ENCODE data around the gene ZC3H7B. TPM values are rescaled to one million over a fixed set of nuclear protein-coding genes. Genes with fewer than 3 reads are reported as not detected.

Gene ZC3H7B, protein sequence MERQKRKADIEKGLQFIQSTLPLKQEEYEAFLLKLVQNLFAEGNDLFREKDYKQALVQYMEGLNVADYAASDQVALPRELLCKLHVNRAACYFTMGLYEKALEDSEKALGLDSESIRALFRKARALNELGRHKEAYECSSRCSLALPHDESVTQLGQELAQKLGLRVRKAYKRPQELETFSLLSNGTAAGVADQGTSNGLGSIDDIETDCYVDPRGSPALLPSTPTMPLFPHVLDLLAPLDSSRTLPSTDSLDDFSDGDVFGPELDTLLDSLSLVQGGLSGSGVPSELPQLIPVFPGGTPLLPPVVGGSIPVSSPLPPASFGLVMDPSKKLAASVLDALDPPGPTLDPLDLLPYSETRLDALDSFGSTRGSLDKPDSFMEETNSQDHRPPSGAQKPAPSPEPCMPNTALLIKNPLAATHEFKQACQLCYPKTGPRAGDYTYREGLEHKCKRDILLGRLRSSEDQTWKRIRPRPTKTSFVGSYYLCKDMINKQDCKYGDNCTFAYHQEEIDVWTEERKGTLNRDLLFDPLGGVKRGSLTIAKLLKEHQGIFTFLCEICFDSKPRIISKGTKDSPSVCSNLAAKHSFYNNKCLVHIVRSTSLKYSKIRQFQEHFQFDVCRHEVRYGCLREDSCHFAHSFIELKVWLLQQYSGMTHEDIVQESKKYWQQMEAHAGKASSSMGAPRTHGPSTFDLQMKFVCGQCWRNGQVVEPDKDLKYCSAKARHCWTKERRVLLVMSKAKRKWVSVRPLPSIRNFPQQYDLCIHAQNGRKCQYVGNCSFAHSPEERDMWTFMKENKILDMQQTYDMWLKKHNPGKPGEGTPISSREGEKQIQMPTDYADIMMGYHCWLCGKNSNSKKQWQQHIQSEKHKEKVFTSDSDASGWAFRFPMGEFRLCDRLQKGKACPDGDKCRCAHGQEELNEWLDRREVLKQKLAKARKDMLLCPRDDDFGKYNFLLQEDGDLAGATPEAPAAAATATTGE
- 54.7 to 73.3 TPM (median 55.8 TPM) in 3 replicates for total RNA-seq
- long read RNA-seq, partial matches to known transcripts, result 13 of 14 reads
- long read RNA-seq, other reads (novel, unspliced or antisense), result 1 of 14 reads

DNA sequence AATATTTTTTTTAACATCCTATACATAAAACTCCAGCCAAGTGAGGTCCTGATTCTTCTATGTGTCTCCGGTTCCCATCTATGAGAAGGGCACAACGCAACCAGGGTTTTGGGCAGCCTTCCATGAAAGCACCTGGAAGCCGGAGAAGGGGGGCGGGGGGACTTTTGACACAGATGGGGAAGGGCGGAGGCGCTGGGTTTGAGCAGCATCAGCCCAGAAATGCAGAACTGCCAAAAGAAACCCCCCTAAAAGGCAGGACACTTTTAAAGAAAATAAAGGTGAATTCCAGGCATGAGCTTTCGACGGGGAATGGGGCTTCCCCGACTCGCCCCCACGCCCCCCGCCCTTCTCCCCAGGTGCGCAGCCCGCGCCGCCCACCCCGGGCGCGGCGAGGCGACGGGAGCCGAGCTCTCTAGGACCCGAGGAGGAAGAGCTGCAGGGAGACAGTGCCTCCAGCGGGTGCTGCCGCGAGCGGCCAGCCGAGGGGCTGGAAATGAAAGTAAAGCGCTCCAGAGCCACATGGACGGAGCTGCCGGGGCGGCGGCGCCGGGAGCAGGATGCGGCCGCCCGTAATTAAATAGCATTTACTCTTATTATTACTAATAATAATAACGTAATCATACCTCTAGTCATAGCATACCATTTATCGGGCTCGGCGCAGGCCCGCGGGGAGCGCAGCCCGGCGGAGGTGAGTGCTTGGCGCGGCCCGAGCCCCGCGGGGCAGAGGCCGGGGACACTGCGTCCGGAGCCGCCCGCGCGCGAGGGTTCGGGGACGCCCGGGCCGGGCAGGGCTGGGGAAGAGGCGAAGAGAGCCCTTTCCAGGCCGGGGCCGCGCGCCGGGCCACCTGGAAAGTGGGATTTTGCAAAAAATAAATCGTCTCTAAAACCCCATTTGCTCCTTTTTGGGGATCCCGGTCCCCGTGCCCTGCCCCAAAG, at the start of gene ZC3H7B:
ZC3H7B (plus strand) TSS at position 441 of the 936 bp plus-strand sequence. CDS start 19,136 bp downstream, outside the sequence.
- Mint-ChIP-seq H3K9me3 (ENCODE audit: low read depth) (no peaks in the 10 kb centered on the region), H3K4me1 (ENCODE audit: low read depth) (peaks cover 29% of the 10 kb centered on the region), H3K4me3 (ENCODE audit: unreplicated experiment) (peak within 1 kb of the TSS; percentile 77), H3K27ac (ENCODE audit: unreplicated experiment) (peak within 1 kb of the TSS; percentile 80), H3K36me3 (ENCODE audit: low read depth) (no peaks in the 10 kb centered on the region), H3K27me3 (ENCODE audit: low read depth) (no peaks in the 10 kb centered on the region)
- no peak for DNase-seq (ENCODE audit: low spot score)
- peak; percentile 77 for TF ChIP-seq CTCF (IDR thresholded peaks at IDR 0.05)

DNA sequence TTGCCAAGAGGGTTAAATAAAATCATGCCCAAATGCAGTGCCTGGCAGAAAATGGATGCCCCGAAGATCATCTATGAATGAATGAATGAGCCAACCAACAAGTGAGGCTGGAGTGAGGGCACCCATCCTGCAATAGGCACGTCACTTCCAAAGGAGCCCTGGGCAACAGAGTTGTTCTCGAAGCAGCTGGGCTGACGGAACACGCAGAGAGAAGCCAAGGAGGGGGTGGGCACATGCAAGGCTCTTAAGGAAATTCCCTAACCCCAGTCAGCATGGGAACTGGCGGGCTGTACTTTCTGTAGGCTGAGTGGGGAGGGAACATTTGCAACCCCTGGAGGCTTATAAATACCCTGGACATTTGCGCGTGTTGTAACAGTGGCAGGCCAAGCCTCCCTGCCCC, 49.0 kb upstream of the ZC3H7B start:
- Mint-ChIP-seq H3K36me3 (ENCODE audit: low read depth) (peaks cover 29% of the 10 kb centered on the region), H3K4me3 (ENCODE audit: unreplicated experiment) (no peak overlapping the region)

DNA sequence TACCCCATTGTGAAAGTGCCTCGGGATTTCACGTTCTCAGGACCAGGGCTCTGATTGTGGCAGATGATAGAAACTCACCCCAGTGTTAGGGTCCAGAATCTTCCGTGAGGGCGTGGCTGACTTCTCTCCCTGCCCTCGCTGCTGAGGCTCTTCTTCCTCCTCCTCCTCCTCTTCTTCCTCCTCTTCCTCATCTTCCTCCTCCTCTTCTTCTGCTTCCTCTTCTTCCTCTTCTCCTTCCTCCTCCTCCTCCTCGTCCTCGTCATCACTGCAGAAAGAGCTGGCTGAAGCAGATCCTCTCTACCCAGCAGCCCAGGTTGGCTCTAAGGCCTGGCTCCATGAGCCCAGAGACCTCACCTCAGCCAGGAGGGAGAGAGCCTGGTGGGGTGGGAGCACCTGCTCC, 47.1 kb upstream of the ZC3H7B start:
- Mint-ChIP-seq H3K36me3 (ENCODE audit: low read depth) (peaks cover 24% of the 10 kb centered on the region), H3K27ac (ENCODE audit: unreplicated experiment) (no peak overlapping the region), H3K27me3 (ENCODE audit: low read depth) (no peaks in the 10 kb centered on the region), H3K4me1 (ENCODE audit: low read depth) (peaks cover 15% of the 10 kb centered on the region), H3K9me3 (ENCODE audit: low read depth) (no peaks in the 10 kb centered on the region), H3K4me3 (ENCODE audit: unreplicated experiment) (no peak overlapping the region)
- no peak for DNase-seq (ENCODE audit: low spot score)
- TF ChIP-seq CTCF (IDR thresholded peaks at IDR 0.05), result no peak

More for the DNA sequence above, 49.0 kb upstream of the ZC3H7B start:
- H3K27ac Mint-ChIP-seq (ENCODE audit: unreplicated experiment), result no peak overlapping the region
- H3K27me3 Mint-ChIP-seq (ENCODE audit: low read depth), result no peaks in the 10 kb centered on the region
- TF ChIP-seq CTCF (IDR thresholded peaks at IDR 0.05), result no peak
- no peak for DNase-seq (ENCODE audit: low spot score)
- H3K4me1 Mint-ChIP-seq (ENCODE audit: low read depth), result peaks cover 14% of the 10 kb centered on the region
- no peaks in the 10 kb centered on the region for H3K9me3 Mint-ChIP-seq (ENCODE audit: low read depth)

DNA sequence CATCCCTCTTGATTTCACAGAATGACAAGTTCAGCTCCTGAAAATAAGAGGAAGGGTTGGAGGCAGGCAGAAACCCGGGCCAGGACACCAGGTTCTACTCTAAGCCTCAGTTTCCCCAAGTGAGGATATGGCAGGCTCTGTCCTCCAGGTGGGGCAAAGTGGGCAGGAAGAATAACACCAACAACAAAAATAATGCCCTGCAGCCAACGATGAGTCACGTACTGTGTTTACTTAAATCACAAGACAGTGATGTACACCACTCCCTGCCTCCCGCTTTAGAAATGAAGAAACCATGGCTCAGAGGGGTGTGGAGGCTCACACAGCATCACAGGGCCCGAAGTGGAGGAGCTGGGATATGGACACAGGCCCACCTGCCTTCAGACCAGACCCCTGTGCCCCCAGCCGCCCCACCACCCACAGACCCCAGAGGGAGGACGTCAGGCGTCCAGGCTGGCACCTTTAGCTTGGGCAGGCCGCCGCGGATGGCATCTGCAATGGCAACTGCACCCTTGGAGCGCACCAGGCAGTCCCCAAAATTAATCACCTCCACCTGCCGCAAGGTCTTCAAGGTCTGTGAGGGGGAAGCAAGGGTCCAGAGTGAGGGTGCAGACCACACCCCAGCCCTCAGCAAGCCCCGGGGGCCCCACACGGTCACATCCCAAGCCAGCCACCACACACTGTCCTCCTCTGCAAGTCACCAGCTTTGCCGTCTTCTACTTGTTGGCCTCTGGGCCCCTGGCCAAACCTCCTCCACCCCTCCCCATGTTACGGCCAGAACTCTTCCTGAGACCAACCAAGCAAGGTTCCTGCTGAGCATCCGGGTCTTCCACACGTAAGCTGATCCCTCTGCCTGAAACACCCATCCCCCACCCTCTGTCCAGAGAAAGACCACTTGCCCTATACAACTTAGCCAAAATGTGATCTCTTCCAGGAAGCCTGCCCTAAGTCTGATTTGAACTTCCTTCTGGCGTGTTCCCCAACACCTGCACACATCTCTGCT, 44.8 kb upstream of the ZC3H7B start:
- H3K4me3 Mint-ChIP-seq (ENCODE audit: unreplicated experiment), result no peak overlapping the region
- no peak for DNase-seq (ENCODE audit: low spot score)
- H3K9me3 Mint-ChIP-seq (ENCODE audit: low read depth), result no peaks in the 10 kb centered on the region
- peak overlapping the region; percentile 77 for H3K27ac Mint-ChIP-seq (ENCODE audit: unreplicated experiment)
- no peaks in the 10 kb centered on the region for H3K27me3 Mint-ChIP-seq (ENCODE audit: low read depth)
- peaks cover 17% of the 10 kb centered on the region for H3K36me3 Mint-ChIP-seq (ENCODE audit: low read depth)
- peak; percentile 46 for TF ChIP-seq CTCF (IDR thresholded peaks at IDR 0.05)
- peaks cover 15% of the 10 kb centered on the region for H3K4me1 Mint-ChIP-seq (ENCODE audit: low read depth)
